Ovary (tissue), 3 donors: Measurements from ENCODE around the gene NLGN1.

Source experiments
- CTCF ChIP-seq, 3 donors: fragments of 450-650 bp in 2 of 3; fragments of 200-600 bp in 1 of 3; IDR thresholded peaks; one replicate each; pipeline versions ENCODE4 v1.5.1 to v1.8.0; 2016 to 2022; ENCODE audit warnings: antibody characterized with exemption in 3 of 3, mild to moderate bottlenecking in 1 of 3
- EP300 ChIP-seq: sonication (generic); formaldehyde crosslinking; IDR thresholded peaks from one replicate; pipeline ENCODE4 v1.6.1; 2017; ENCODE audit warnings: antibody characterized with exemption
- POLR2A ChIP-seq: fragments of 450-650 bp; IDR thresholded peaks from one replicate; pipeline ENCODE4 v1.6.1; 2017; ENCODE audit warnings: antibody characterized with exemption, mild to moderate bottlenecking, moderate library complexity
- donor health status: DM: no; HTN: no; CAD: no.

GRCh38 chr3:173862701-173863100, 465.2 kb downstream of the NLGN1 start:
- no peak for TF ChIP-seq POLR2A
- no peak for TF ChIP-seq CTCF (IDR thresholded peaks at IDR 0.05)
- TF ChIP-seq EP300 = no peak
